ENCODE results near the gene ELOVL4.

GRCh38 chr6:79967178-79967577 is 19.8 kb upstream of the ELOVL4 start:
- no peak for TF ChIP-seq CTCF (IDR thresholded peaks at IDR 0.05)
- no peak for TF ChIP-seq POLR2A (IDR thresholded peaks at IDR 0.05)
